ES-I3 (cell line): Measurements from ENCODE around the gene SLC25A39.
A peak's percentile ranks its signal among the peaks of the same experiment; 100 is the strongest.
"Not testable (repeated sequence)": the region's sequence is repeated elsewhere in the genome, so short reads cannot be mapped to it uniquely, and the experiment has no call there.

ENCODE experiments used
- H3K36me3 ChIP-seq: 2 replicates; pipeline ENCODE4 v1.6.1; 2013; ENCODE audit warnings: mild to moderate bottlenecking, low read length, control low read depth, moderate library complexity; ENCODE audit not compliant: insufficient read depth
- H3K4me1 ChIP-seq: 2 replicates; pipeline ENCODE4 v1.6.1; 2013; ENCODE audit warnings: mild to moderate bottlenecking, control low read depth, low read length; ENCODE audit not compliant: insufficient read depth
- H3K9ac ChIP-seq: 2 replicates; pipeline ENCODE4 v1.6.1; 2013; ENCODE audit warnings: low read depth, mild to moderate bottlenecking, low read length, moderate library complexity
- H3K9me3 ChIP-seq: 2 replicates; pipeline ENCODE4 v1.6.1; 2013; ENCODE audit warnings: mild to moderate bottlenecking, low read length, moderate library complexity; ENCODE audit not compliant: control insufficient read depth, insufficient read depth

SLC25A39 gene

GRCh38 chr17:44348988-44349364 is 24.4 kb upstream of the SLC25A39 start:
- H3K9ac ChIP-seq, result no peak overlapping the region
- H3K36me3 ChIP-seq, result no peaks in the 10 kb centered on the region
- no peaks in the 10 kb centered on the region for H3K4me1 ChIP-seq
- H3K9me3 ChIP-seq, result no peaks in the 10 kb centered on the region

GRCh38 chr17:44348234-44348987 is 23.8 kb upstream of the SLC25A39 start:
- H3K4me1 ChIP-seq, result no peaks in the 10 kb centered on the region
- H3K9me3 ChIP-seq, result no peaks in the 10 kb centered on the region
- H3K9ac ChIP-seq, result no peak overlapping the region
- no peaks in the 10 kb centered on the region for H3K36me3 ChIP-seq

GRCh38 chr17:44347206-44348055 is 22.8 kb upstream of the SLC25A39 start:
- not testable (repeated sequence) for H3K9ac ChIP-seq, H3K9me3 ChIP-seq, H3K36me3 ChIP-seq, H3K4me1 ChIP-seq

GRCh38 chr17:44346064-44346844 is 21.6 kb upstream of the SLC25A39 start:
- no peak overlapping the region for H3K9ac ChIP-seq
- H3K9me3 ChIP-seq, result no peaks in the 10 kb centered on the region
- no peaks in the 10 kb centered on the region for H3K36me3 ChIP-seq
- H3K4me1 ChIP-seq, result no peaks in the 10 kb centered on the region

GRCh38 chr17:44345454-44346026 is 20.9 kb upstream of the SLC25A39 start:
- no peaks in the 10 kb centered on the region for H3K4me1 ChIP-seq
- no peaks in the 10 kb centered on the region for H3K9me3 ChIP-seq
- no peaks in the 10 kb centered on the region for H3K36me3 ChIP-seq
- H3K9ac ChIP-seq, result peak overlapping the region; percentile 79

- Histone ChIP-seq H3K9me3 (no peaks in the 10 kb centered on the region), H3K4me1 (no peaks in the 10 kb centered on the region), H3K36me3 (no peaks in the 10 kb centered on the region), H3K9ac (peak within 1 kb of the TSS; percentile 79)
These were observed 20.4 kb upstream of the SLC25A39 start, which contains the start of gene GRN for GRCh38 chr17:44344939-44345453. TSS of gene GRN (plus strand) at chr17:44345302. CDS start at chr17:44349165, 3,863 bp downstream.

- H3K4me1 ChIP-seq, result no peaks in the 10 kb centered on the region
- H3K9ac ChIP-seq, result no peak overlapping the region
- no peaks in the 10 kb centered on the region for H3K36me3 ChIP-seq
- H3K9me3 ChIP-seq, result no peaks in the 10 kb centered on the region
These were observed 19.0 kb upstream of the SLC25A39 start for GRCh38 chr17:44343510-44344209.

GRCh38 chr17:44340553-44340952 is 15.9 kb upstream of the SLC25A39 start:
- H3K9me3 ChIP-seq, H3K36me3 ChIP-seq, H3K9ac ChIP-seq, H3K4me1 ChIP-seq: not testable (repeated sequence)

GRCh38 chr17:44338702-44339101 is 14.1 kb upstream of the SLC25A39 start:
- H3K9ac ChIP-seq, result no peak overlapping the region
- no peaks in the 10 kb centered on the region for H3K9me3 ChIP-seq
- H3K4me1 ChIP-seq, result peaks cover 12% of the 10 kb centered on the region
- H3K36me3 ChIP-seq, result no peaks in the 10 kb centered on the region

- H3K9me3 ChIP-seq, result no peaks in the 10 kb centered on the region
- no peak overlapping the region for H3K9ac ChIP-seq
- peaks cover 13% of the 10 kb centered on the region for H3K4me1 ChIP-seq
- no peaks in the 10 kb centered on the region for H3K36me3 ChIP-seq
These were observed 11.3 kb upstream of the SLC25A39 start for GRCh38 chr17:44335968-44336367.

GRCh38 chr17:44335564-44335963 is 10.9 kb upstream of the SLC25A39 start:
- peaks cover 13% of the 10 kb centered on the region for H3K4me1 ChIP-seq
- H3K9me3 ChIP-seq, result no peaks in the 10 kb centered on the region
- no peaks in the 10 kb centered on the region for H3K36me3 ChIP-seq
- no peak overlapping the region for H3K9ac ChIP-seq

- Histone ChIP-seq H3K36me3 (no peaks in the 10 kb centered on the region), H3K9ac (no peak overlapping the region), H3K4me1 (peaks cover 13% of the 10 kb centered on the region), H3K9me3 (no peaks in the 10 kb centered on the region)
These were observed 10.1 kb upstream of the SLC25A39 start for GRCh38 chr17:44334727-44335126.

GRCh38 chr17:44334315-44334714 is 9.7 kb upstream of the SLC25A39 start:
- Histone ChIP-seq H3K4me1 (peaks cover 13% of the 10 kb centered on the region), H3K36me3 (no peaks in the 10 kb centered on the region), H3K9ac (no peak overlapping the region), H3K9me3 (no peaks in the 10 kb centered on the region)
